HEK293T (cell line): ENCODE measurements around the gene BLOC1S3.

Experiments used
- FOXK2 ChIP-seq: fragments of 450-650 bp; IDR thresholded peaks from 2 replicates; pipeline ENCODE4 v1.6.1; 2016; ENCODE audit warnings: mild to moderate bottlenecking
- FOXM1 ChIP-seq: fragments of 450-650 bp; IDR thresholded peaks from 2 replicates; pipeline ENCODE4 v1.6.1; 2017; ENCODE audit warnings: mild to moderate bottlenecking, borderline replicate concordance
- HDGF ChIP-seq: fragments of 450-650 bp; IDR thresholded peaks from 2 replicates; pipeline ENCODE4 v1.6.1; 2017; ENCODE audit warnings: antibody characterized with exemption, borderline replicate concordance
- LEF1 ChIP-seq: fragments of 450-650 bp; IDR thresholded peaks from 2 replicates; pipeline ENCODE4 v1.6.1; 2017; ENCODE audit warnings: mild to moderate bottlenecking, borderline replicate concordance
- PKNOX1 ChIP-seq: fragments of 450-650 bp; IDR thresholded peaks from 2 replicates; pipeline ENCODE4 v1.6.1; 2016
- SUZ12 ChIP-seq: fragments of 450-650 bp; IDR thresholded peaks from 2 replicates; pipeline ENCODE4 v1.6.1; 2016; ENCODE audit warnings: mild to moderate bottlenecking

DNA sequence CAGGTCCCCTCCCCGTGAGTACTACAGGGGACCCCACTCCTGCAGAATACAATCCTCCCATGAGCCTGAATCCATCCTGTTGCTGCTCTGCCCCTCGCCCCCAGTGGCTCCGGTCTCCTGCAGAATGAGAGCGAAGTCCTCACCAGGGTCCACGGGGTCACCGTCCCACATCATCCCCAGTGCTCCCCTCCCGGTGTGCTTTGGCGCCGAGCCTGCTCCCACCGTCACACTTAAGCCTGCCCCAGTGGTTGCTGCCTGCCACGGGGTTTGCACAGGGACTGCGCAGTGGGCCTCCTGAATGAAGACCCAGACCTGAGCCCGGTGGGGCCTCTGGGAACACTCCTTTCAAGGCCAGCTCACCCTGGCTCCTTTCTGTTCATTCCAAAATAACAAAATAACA lies 48.3 kb upstream of the BLOC1S3 start:
- no peak for TF ChIP-seq FOXM1
- no peak for TF ChIP-seq SUZ12
- TF ChIP-seq LEF1 = no peak
- TF ChIP-seq PKNOX1 = no peak
- TF ChIP-seq FOXK2 = no peak
- TF ChIP-seq HDGF = no peak
